A549 (cell line): ENCODE data around the gene SLCO2A1. TPM values are rescaled to one million over a fixed set of nuclear protein-coding genes. Genes with fewer than 3 reads are reported as not detected.

Source experiments
- ATAC-seq, 2 experiments: fragments of 200-7000 bp in 1 of 2; fragments of >200 bp in 1 of 2; cut with Nextera tagmentation in 1 of 2; cut with Tn5 transposase in 1 of 2; 3 replicates each; pipeline versions ENCODE4 v1.8.0 to v1.9.1; 2018 to 2020; ENCODE audit warnings: mild to moderate bottlenecking in 1 of 2, moderate library complexity in 1 of 2
- CTCF ChIA-PET: fragments of 300-600 bp; sonication (Branson Sonifier 250); formaldehyde crosslinking; extraction: SDS; loops from one replicate; lab custom pipeline; 2021; ENCODE audit warnings: antibody characterized with exemption, inconsistent platforms; lab: Yijun Ruan, JAX
- POLR2A ChIA-PET: fragments of 350-600 bp; formaldehyde crosslinking; extraction: SDS; loops from one replicate; lab custom pipeline; 2021; ENCODE audit warnings: antibody characterized with exemption, inconsistent platforms; lab: Yijun Ruan, JAX
- DNase-seq, 2 experiments: peaks; one replicate each; pipeline versions ENCODE4 v3.0.0 to v3.0.0-alpha.2; 2011 to 2016; ENCODE audit warnings: low read depth in 1 of 2, low spot score in 1 of 2
- FAIRE-seq: peaks from 2 replicates; lab custom pipeline; 2011; peaks lifted over from hg19 to GRCh38; lab: Jason Lieb, UNC
- H3K27ac ChIP-seq, 2 experiments: fragments of >200 bp; sonication (Bioruptor Twin); formaldehyde crosslinking; 3 replicates each; pipeline ENCODE4 v1.5.1; 2016 to 2017
- H3K4me1 ChIP-seq: fragments of >200 bp; sonication (Bioruptor Twin); formaldehyde crosslinking; 3 replicates; pipeline ENCODE4 v1.6.1; 2016
- H3K4me2 ChIP-seq: fragments of >200 bp; sonication (Bioruptor Twin); formaldehyde crosslinking; 3 replicates; pipeline ENCODE4 v1.6.1; 2016
- H3K4me3 ChIP-seq: fragments of >200 bp; sonication (Bioruptor Twin); formaldehyde crosslinking; 3 replicates; pipeline ENCODE4 v1.5.1; 2016
- H3K9me3 ChIP-seq: fragments of >200 bp; sonication (Bioruptor Twin); formaldehyde crosslinking; 3 replicates; pipeline ENCODE4 v1.6.1; 2016
- ATOH8 ChIP-seq: fragments of 250-450 bp; sonication (Bioruptor Pico); IDR thresholded peaks from 2 replicates; pipeline ENCODE4 v1.5.0; 2020; ENCODE audit warnings: low read depth, mild to moderate bottlenecking, moderate library complexity
- CTCF ChIP-seq: fragments of >200 bp; sonication (Bioruptor Twin); formaldehyde crosslinking; IDR thresholded peaks from 3 replicates; pipeline ENCODE4 v1.5.1; 2016
- E2F6 ChIP-seq: IDR thresholded peaks from 2 replicates; pipeline ENCODE4 v1.6.1; 2012; ENCODE audit warnings: low read depth, borderline replicate concordance
- EHF ChIP-seq: fragments of 250-450 bp; sonication (Bioruptor Pico); IDR thresholded peaks from 2 replicates; pipeline ENCODE4 v1.5.0; 2020; ENCODE audit warnings: mild to moderate bottlenecking
- EHMT2 ChIP-seq: fragments of 200-600 bp; sonication (generic); IDR thresholded peaks from 2 replicates; pipeline ENCODE4 v1.6.1; 2016; ENCODE audit warnings: antibody characterized with exemption, low read depth, mild to moderate bottlenecking, moderate library complexity
- ELK1 ChIP-seq: fragments of 150-350 bp; IDR thresholded peaks from 2 replicates; pipeline ENCODE4 v1.6.1; 2014; ENCODE audit warnings: low read depth, mild to moderate bottlenecking, low read length
- EP300 ChIP-seq, 2 experiments: fragments of >200 bp; sonication (Bioruptor Twin); formaldehyde crosslinking; IDR thresholded peaks; 2 replicates in 1 of 2; 3 replicates in 1 of 2; pipeline ENCODE4 v1.6.1; 2016 to 2017
- ESRRA ChIP-seq: fragments of 150-350 bp; IDR thresholded peaks from 2 replicates; pipeline ENCODE4 v1.6.1; 2014; ENCODE audit warnings: mild to moderate bottlenecking, low read length, borderline replicate concordance
- HDAC2 ChIP-seq: fragments of 200-600 bp; sonication (generic); IDR thresholded peaks from 2 replicates; pipeline ENCODE4 v1.6.1; 2016
- HOXB13 ChIP-seq: fragments of 250-450 bp; sonication (Bioruptor Pico); IDR thresholded peaks from 2 replicates; pipeline ENCODE4 v1.5.0; 2020; ENCODE audit warnings: low read depth, mild to moderate bottlenecking, moderate library complexity
- HOXB5 ChIP-seq: fragments of 250-450 bp; sonication (Bioruptor Pico); IDR thresholded peaks from 2 replicates; pipeline ENCODE4 v1.5.0; 2020; ENCODE audit warnings: mild to moderate bottlenecking, moderate library complexity
- JUN ChIP-seq, 2 experiments: fragments of >200 bp; sonication (Bioruptor Twin); formaldehyde crosslinking; IDR thresholded peaks; 2 replicates in 1 of 2; 3 replicates in 1 of 2; pipeline ENCODE4 v1.6.1; 2016 to 2017
- JUNB ChIP-seq: fragments of >200 bp; sonication (Bioruptor Twin); formaldehyde crosslinking; IDR thresholded peaks from 2 replicates; pipeline ENCODE4 v1.6.1; 2016
- MAFK ChIP-seq: fragments of 450-650 bp; IDR thresholded peaks from 2 replicates; pipeline ENCODE4 v1.6.1; 2014; ENCODE audit not compliant: partially characterized antibody
- MAZ ChIP-seq: fragments of 150-350 bp; IDR thresholded peaks from 2 replicates; pipeline ENCODE4 v1.6.1; 2014; ENCODE audit warnings: antibody characterized with exemption, low read depth, low read length, borderline replicate concordance
- NFE2L2 ChIP-seq: fragments of 150-350 bp; conservative IDR thresholded peaks from 2 replicates; pipeline ENCODE4 v1.6.1; 2014; ENCODE audit warnings: low read length
- PBX3 ChIP-seq: IDR thresholded peaks from 2 replicates; pipeline ENCODE4 v1.6.1; 2012
- PHF8 ChIP-seq: fragments of 200-600 bp; sonication (generic); IDR thresholded peaks from 2 replicates; pipeline ENCODE4 v1.6.1; 2016; ENCODE audit warnings: low read depth, mild to moderate bottlenecking, antibody characterized with exemption, moderate library complexity, borderline replicate concordance
- RARB ChIP-seq: fragments of 250-450 bp; sonication (Bioruptor Pico); IDR thresholded peaks from 2 replicates; pipeline ENCODE4 v1.8.0; 2021; ENCODE audit warnings: mild to moderate bottlenecking, moderate library complexity
- RCOR1 ChIP-seq: fragments of 150-350 bp; IDR thresholded peaks from 2 replicates; pipeline ENCODE4 v1.6.1; 2014; ENCODE audit warnings: antibody characterized with exemption, low read length, low read depth
- RNF2 ChIP-seq: fragments of 200-600 bp; sonication (generic); IDR thresholded peaks from 2 replicates; pipeline ENCODE4 v1.6.1; 2016; ENCODE audit warnings: low read depth, mild to moderate bottlenecking, antibody characterized with exemption, moderate library complexity, borderline replicate concordance
- USF2 ChIP-seq: fragments of 450-650 bp; IDR thresholded peaks from 2 replicates; pipeline ENCODE4 v1.6.1; 2014; ENCODE audit warnings: antibody characterized with exemption
- ZC3H11A ChIP-seq: fragments of 450-650 bp; IDR thresholded peaks from 2 replicates; pipeline ENCODE4 v1.6.1; 2014; ENCODE audit warnings: antibody characterized with exemption, mild to moderate bottlenecking
- WGBS: methylation state at CpG from one replicate; pipeline ENCODE4 v1.1.6; 2017; ENCODE audit errors: missing lambda C conversion rate; 5-methylcytosine and 5-hydroxymethylcytosine counted together
- polyA plus RNA-seq, 4 experiments: library from polyadenylated mRNA; depleted of rRNA in 3 of 4; stranded (reverse); fragments of >200 nt; fragmentation: RNase III in 1 of 4; extraction: RNeasy Plus Mini Kit Qiagen cat#74134 plus additional on column Dnase treatment in 1 of 4; gene quantifications; 2 replicates in 3 of 4; 3 replicates in 1 of 4; pipeline ENCODE4 v1.2.3, GENCODE V29; 2011 to 2017

SLCO2A1 gene
- polyA plus RNA-seq, 2 of the 4 experiments (the other 2 are of a cell fraction), result 0.12 TPM; not detected in 1

GRCh38 chr3:133983576-133984560 lies 45.9 kb downstream of the SLCO2A1 start (continued):
- TF ChIP-seq MAFK (no peak), PBX3 (no peak), RCOR1 (no peak), ZC3H11A (no peak), ELK1 (no peak), HDAC2 (no peak), RNF2 (no peak), JUN (IDR thresholded peaks at IDR 0.05) (no peak)
- TF ChIP-seq, all 56 proteins: peak for 0

- TF ChIP-seq ESRRA (no peak), JUN (IDR thresholded peaks at IDR 0.05) (no peak), RARB (CRISPR knock-in tag) (no peak), CTCF (no peak), EHMT2 (no peak), USF2 (no peak), MAZ (no peak)
- Histone ChIP-seq H3K9me3 (no peaks in the 10 kb centered on the region), H3K27ac (no peak overlapping the region), H3K4me2 (no peak overlapping the region), H3K4me1 (no peaks in the 10 kb centered on the region), H3K4me3 (no peak overlapping the region)
- DNase-seq (no peak), FAIRE-seq (no peak), ATAC-seq (no peak)
- CTCF ChIA-PET, result no interaction called here
- 26% methylated on average over 7 of the region's 7 CpGs for WGBS
- POLR2A ChIA-PET, result no interaction called here
Observed at GRCh38 chr3:133983126-133983525, 46.6 kb downstream of the SLCO2A1 start.

GRCh38 chr3:133980550-133980949 lies 49.2 kb downstream of the SLCO2A1 start:
- no peaks in the 10 kb centered on the region for H3K9me3 ChIP-seq
- ChIA-PET CTCF (interaction anchor here (1.1 kb wide), 1 partner anchor 23 kb away, joined by 3 read pairs; no protein-coding TSS in a partner anchor), POLR2A (no interaction called here)
- 51% methylated on average over 3 of the region's 4 CpGs for WGBS
- no peak for FAIRE-seq
- TF ChIP-seq MAFK, result no peak
- TF ChIP-seq EHF (CRISPR knock-in tag), result no peak
- no peak for TF ChIP-seq ATOH8 (CRISPR knock-in tag)
- TF ChIP-seq PHF8, result no peak
- no peak for TF ChIP-seq NFE2L2
- no peak for TF ChIP-seq RNF2
- TF ChIP-seq HOXB5 (CRISPR knock-in tag), result no peak
- no peak for TF ChIP-seq HOXB13 (CRISPR knock-in tag)
- no peak for TF ChIP-seq JUNB
- TF ChIP-seq PBX3, result no peak
- no peak for TF ChIP-seq RARB (CRISPR knock-in tag)
- TF ChIP-seq EP300 (IDR thresholded peaks at IDR 0.05), result no peak
- no peak for TF ChIP-seq E2F6
- H3K4me3 ChIP-seq, result no peak overlapping the region
- no peak for DNase-seq
- H3K4me2 ChIP-seq, result no peak overlapping the region
- H3K4me1 ChIP-seq, result no peaks in the 10 kb centered on the region
- no peak for ATAC-seq
- no peak overlapping the region for H3K27ac ChIP-seq
